ENCODE results near the gene PIGH. TPM values are rescaled to one million over a fixed set of nuclear protein-coding genes. Genes with fewer than 3 reads are reported as not detected.

Gene PIGH
- total and polyA plus RNA-seq, 2 of the 13 experiments (the other 11 are each of a cell fraction or from before 2014, with no cell fraction given) = 30.0 to 43.5 TPM

GRCh38 chr14:67644428-67644827, 44.4 kb upstream of the PIGH start:
- H3K27me3 ChIP-seq (ENCODE audit: control insufficient read depth in 1 of 2, insufficient read depth in 2 of 2, low read length in 2 of 2) = no peaks in the 10 kb centered on the region
- intact Hi-C loops (cut with micrococcal nuclease; ENCODE audit: unreplicated experiment) (no loop called here), in situ Hi-C loops (cut with HindIII; ENCODE audit: extremely low pct_ligation_motif_present, low pct_unique_long_range_greater_than_20kb) (no loop called here)
- H2AFZ ChIP-seq (ENCODE audit: low read length) = no peak overlapping the region
- WGBS (ENCODE audit: low lambda C conversion rate) = 86% methylated on average over 2 of the region's 2 CpGs
- TF ChIP-seq ZNF646 (CRISPR knock-in tag; IDR thresholded peaks at IDR 0.05) (no peak), SCMH1 (CRISPR knock-in tag; IDR thresholded peaks at IDR 0.05; ENCODE audit: borderline replicate concordance) (no peak), ZC3H4 (CRISPR knock-in tag; IDR thresholded peaks at IDR 0.05; ENCODE audit: borderline replicate concordance) (no peak), ZNF839 (CRISPR knock-in tag; IDR thresholded peaks at IDR 0.05; ENCODE audit: borderline replicate concordance) (no peak), SKI (IDR thresholded peaks at IDR 0.05; ENCODE audit: partially characterized antibody) (no peak)
- no peak overlapping the region for H3K27ac ChIP-seq (ENCODE audit: extremely low read length, insufficient read depth, low read length)
- H4K20me1 ChIP-seq (ENCODE audit: insufficient read depth, low read length) = no peaks in the 10 kb centered on the region
- DNase-seq (ENCODE audit: low spot score) (no peak), ATAC-seq (no peak), FAIRE-seq (no peak)
- H3K9me3 ChIP-seq (ENCODE audit: low read length) = no peaks in the 10 kb centered on the region
- CTCF ChIA-PET (ENCODE audit: low intra/inter-chr PET ratio, low total read pairs) = no interaction called here
- no peaks in the 10 kb centered on the region for H3K4me1 ChIP-seq (ENCODE audit: insufficient read depth, low read length)
- H3K4me3 ChIP-seq (replicated peaks in 1 of 3; ENCODE audit: insufficient read depth in 1 of 3, low read depth in 2 of 3, low read length in 3 of 3) = no peak overlapping the region
- BruUV-seq (replicated peaks) = no TSS peak
- H3K36me3 ChIP-seq (replicated peaks in 1 of 2; ENCODE audit: control insufficient read depth in 1 of 2, insufficient read depth in 2 of 2, low read length in 2 of 2) = peaks cover 23 to 51% of the 10 kb centered on the region in 2 experiments
- POLR2A ChIA-PET = no interaction called here
- H3K79me2 ChIP-seq (ENCODE audit: insufficient read depth, low read length) = no peaks in the 10 kb centered on the region
- H3K9ac ChIP-seq (ENCODE audit: insufficient read depth, low read depth, low read length) = no peak overlapping the region
- no peak overlapping the region for H3K4me2 ChIP-seq (ENCODE audit: low read depth, low read length)

All from HepG2 (cell line).